ENCODE data around the gene SH3BP4. TPM values are rescaled to one million over a fixed set of nuclear protein-coding genes. Genes with fewer than 3 reads are reported as not detected.

The SH3BP4 gene
- total RNA-seq, 1 experiment from 2014 or later = 93.8 TPM

- Mint-ChIP-seq H3K9me3 (no peaks in the 10 kb centered on the region), H3K36me3 (ENCODE audit: insufficient read depth in 1 of 3, low read depth in 3 of 3) (no peaks in the 10 kb centered on the region), H3K4me3 (no peak overlapping the region), H3K27ac (no peak overlapping the region), H3K27me3 (ENCODE audit: low read depth) (peaks cover 2% of the 10 kb centered on the region), H3K4me1 (peaks cover 12 to 20% of the 10 kb centered on the region in 2 experiments)
- no peak overlapping the region for H4K8ac ChIP-seq (replicated peaks; ENCODE audit: insufficient read length, low read depth, low read length)
- no peaks in the 10 kb centered on the region for H3K4me1 ChIP-seq (ENCODE audit: insufficient read depth, low read length)
- no peak overlapping the region for H3K56ac ChIP-seq (ENCODE audit: insufficient read length, low read depth, low read length)
- no CpG with 5 or more reads among the region's 4 CpGs for WGBS (ENCODE audit: extremely low coverage, insufficient read length, low lambda C conversion rate)
- H3T11ph ChIP-seq (ENCODE audit: low read length) = no peak overlapping the region
- H2BK5ac ChIP-seq (ENCODE audit: insufficient read length, low read length) = no peak overlapping the region
- H4K5ac ChIP-seq (ENCODE audit: insufficient read length, low read depth, low read length) = no peak overlapping the region
- H2AFZ ChIP-seq (ENCODE audit: low read length) = no peak overlapping the region
- H2BK12ac ChIP-seq (ENCODE audit: insufficient read length, low read depth, low read length) = no peak overlapping the region
- H3K18ac ChIP-seq (ENCODE audit: insufficient read length, low read depth, low read length) = no peak overlapping the region
- H2AK5ac ChIP-seq (ENCODE audit: insufficient read length, low read length) = no peak overlapping the region
- H3K23ac ChIP-seq (ENCODE audit: insufficient read length, low read depth, low read length) = no peak overlapping the region
- no peak overlapping the region for H2BK15ac ChIP-seq (ENCODE audit: low read depth, low read length)
- H3K79me2 ChIP-seq (ENCODE audit: insufficient read depth, low read length) = no peaks in the 10 kb centered on the region
- no peak for TF ChIP-seq CTCF (conservative IDR thresholded peaks at IDR 0.05)
- no peak overlapping the region for H3K27ac ChIP-seq (ENCODE audit: insufficient read length, low read depth, low read length)
- H4K91ac ChIP-seq (ENCODE audit: insufficient read length, low read depth, low read length) = no peak overlapping the region
- no peaks in the 10 kb centered on the region for H3K9me3 ChIP-seq (ENCODE audit: control insufficient read depth, low read depth, low read length)
- H3K14ac ChIP-seq (ENCODE audit: insufficient read depth, low read length) = no peak overlapping the region
- no peak overlapping the region for H2BK120ac ChIP-seq (ENCODE audit: low read depth, low read length, poor library complexity, severe bottlenecking)
- DNase-seq = no peak
- H3K27me3 ChIP-seq (ENCODE audit: insufficient read depth, low read length) = no peaks in the 10 kb centered on the region
- H4K20me1 ChIP-seq (ENCODE audit: control insufficient read depth, insufficient read depth, insufficient read length) = no peaks in the 10 kb centered on the region
- no peak overlapping the region for H3K4me2 ChIP-seq (ENCODE audit: insufficient read depth, insufficient read length, low read length)
- no peak overlapping the region for H3K4ac ChIP-seq (ENCODE audit: low read depth, low read length)
- no peaks in the 10 kb centered on the region for H3K23me2 ChIP-seq (ENCODE audit: insufficient read length, low read depth, low read length, poor library complexity, severe bottlenecking)
- no peaks in the 10 kb centered on the region for H3K79me1 ChIP-seq (ENCODE audit: insufficient read depth, low read depth, low read length, poor library complexity, severe bottlenecking)
- H3K9ac ChIP-seq (ENCODE audit: extremely low read depth, insufficient read length, low read length) = no peak overlapping the region
- H2BK20ac ChIP-seq (ENCODE audit: low read depth, low read length, poor library complexity, severe bottlenecking) = no peak overlapping the region
These were observed 139.6 kb downstream of the SH3BP4 start for GRCh38 chr2:235091421-235091820.
